HepG2 (cell line): ENCODE results near the gene B4GALT2. TPM values are rescaled to one million over a fixed set of nuclear protein-coding genes. Genes with fewer than 3 reads are reported as not detected.

ENCODE experiments used
- ARNTL ChIP-seq: sonication (generic); formaldehyde crosslinking; IDR thresholded peaks from 2 replicates; pipeline ENCODE4 v1.4.0; 2020; ENCODE audit warnings: mild to moderate bottlenecking, missing genetic modification reagents
- ATF4 ChIP-seq, 2 experiments: fragments of 450-650 bp in 1 of 2; sonication (generic) in 1 of 2; formaldehyde crosslinking; IDR thresholded peaks; 2 replicates each; pipeline versions ENCODE4 v1.5.0 to v1.8.0; 2020 to 2022; ENCODE audit warnings: mild to moderate bottlenecking in 1 of 2, missing genetic modification reagents in 1 of 2
- ATF6 ChIP-seq: sonication (generic); formaldehyde crosslinking; conservative IDR thresholded peaks from 2 replicates; pipeline ENCODE4 v1.4.0; 2020; ENCODE audit warnings: missing genetic modification reagents
- ATF7-NPFF ChIP-seq: sonication (generic); formaldehyde crosslinking; IDR thresholded peaks from 2 replicates; pipeline ENCODE4 v1.8.1; 2023; ENCODE audit warnings: mild to moderate bottlenecking, low read depth, missing genetic modification reagents, moderate library complexity
- CTCF ChIP-seq: sonication (generic); formaldehyde crosslinking; IDR thresholded peaks from 2 replicates; pipeline ENCODE4 v1.5.0; 2020; ENCODE audit warnings: mild to moderate bottlenecking, missing genetic modification reagents, moderate library complexity
- DPF2 ChIP-seq: sonication (generic); formaldehyde crosslinking; IDR thresholded peaks from 2 replicates; pipeline ENCODE4 v1.4.0; 2020; ENCODE audit warnings: mild to moderate bottlenecking, low read depth, missing genetic modification reagents, borderline replicate concordance
- GABPA ChIP-seq, 2 experiments: IDR thresholded peaks; 2 replicates each; pipeline ENCODE4 v1.6.1; 2011 to 2016; ENCODE audit warnings: low read depth in 2 of 2, low read length in 1 of 2, missing biosample characterization in 1 of 2, missing genetic modification characterization in 1 of 2
- GFI1 ChIP-seq: sonication (generic); formaldehyde crosslinking; IDR thresholded peaks from 2 replicates; pipeline ENCODE4 v1.5.0; 2020; ENCODE audit warnings: missing genetic modification reagents, mild to moderate bottlenecking, borderline replicate concordance
- HMGA1 ChIP-seq: sonication (generic); formaldehyde crosslinking; conservative IDR thresholded peaks from 2 replicates; pipeline ENCODE4 v1.4.0; 2020; ENCODE audit warnings: missing genetic modification reagents
- PHB2 ChIP-seq: fragments of 450-650 bp; IDR thresholded peaks from 2 replicates; pipeline ENCODE4 v1.6.1; 2018; ENCODE audit not compliant: partially characterized antibody
- RBFOX2 ChIP-seq: fragments of 200-400 bp; formaldehyde crosslinking; IDR thresholded peaks from 2 replicates; pipeline ENCODE4 v1.6.1; 2017; ENCODE audit warnings: low read depth, mild to moderate bottlenecking, low read length
- SIN3B ChIP-seq: fragments of 150-350 bp; IDR thresholded peaks from 2 replicates; pipeline ENCODE4 v1.6.1; 2014; ENCODE audit warnings: low read length
- TBP ChIP-seq: sonication (generic); formaldehyde crosslinking; IDR thresholded peaks from 2 replicates; pipeline ENCODE4 v1.5.0; 2020; ENCODE audit warnings: missing genetic modification reagents
- TEAD2 ChIP-seq: sonication (generic); formaldehyde crosslinking; IDR thresholded peaks from 2 replicates; pipeline ENCODE4 v1.9.0; 2021; ENCODE audit warnings: missing genetic modification reagents
- ZFAT ChIP-seq: sonication (generic); formaldehyde crosslinking; conservative IDR thresholded peaks from 2 replicates; pipeline ENCODE4 v1.8.1; 2023; ENCODE audit warnings: missing genetic modification reagents, inconsistent platforms
- ZFP1 ChIP-seq: IDR thresholded peaks from 2 replicates; pipeline ENCODE4 v1.6.1; 2016
- ZNF235 ChIP-seq: sonication (generic); formaldehyde crosslinking; IDR thresholded peaks from 2 replicates; pipeline ENCODE4 v1.8.1; 2023; ENCODE audit warnings: mild to moderate bottlenecking, missing genetic modification reagents, borderline replicate concordance
- ZNF331 ChIP-seq: sonication (generic); formaldehyde crosslinking; IDR thresholded peaks from 2 replicates; pipeline ENCODE4 v1.4.0; 2020; ENCODE audit warnings: missing genetic modification reagents
- ZNF33A ChIP-seq: sonication (generic); formaldehyde crosslinking; IDR thresholded peaks from 2 replicates; pipeline ENCODE4 v1.5.1; 2020; ENCODE audit warnings: missing genetic modification reagents, mild to moderate bottlenecking, moderate library complexity, borderline replicate concordance
- ZNF503 ChIP-seq: sonication (generic); formaldehyde crosslinking; IDR thresholded peaks from 2 replicates; pipeline ENCODE4 v1.4.0; 2020; ENCODE audit warnings: missing genetic modification reagents
- ZNF691 ChIP-seq: sonication (generic); formaldehyde crosslinking; IDR thresholded peaks from 2 replicates; pipeline ENCODE4 v1.4.0; 2020; ENCODE audit warnings: missing genetic modification reagents, low read depth, mild to moderate bottlenecking, borderline replicate concordance
- ZNF879 ChIP-seq: sonication (generic); formaldehyde crosslinking; IDR thresholded peaks from 2 replicates; pipeline ENCODE4 v1.8.1; 2023; ENCODE audit warnings: missing genetic modification reagents
- ZSCAN22 ChIP-seq: sonication (generic); formaldehyde crosslinking; IDR thresholded peaks from 2 replicates; pipeline ENCODE4 v1.4.0; 2020; ENCODE audit warnings: mild to moderate bottlenecking, missing genetic modification reagents
- polyA plus RNA-seq, 8 experiments: library from polyadenylated mRNA; depleted of rRNA in 3 of 8; stranded (reverse) in 7 of 8; unstranded in 1 of 8; fragments of >200 nt; fragmentation: Illumina TruSeq in 4 of 8; extraction: Trizol in 4 of 8; gene quantifications; 2 replicates each; pipeline versions ENCODE4 v1.2.1 to v1.2.3, GENCODE V29; 2011 to 2016; ENCODE audit warnings: low read depth in 4 of 8, missing spikeins in 1 of 8, mixed read lengths in 1 of 8; ENCODE audit not compliant: insufficient read depth in 1 of 8
- total RNA-seq, 5 experiments: library from RNA; depleted of rRNA; stranded (reverse); fragments of >200 nt; fragmentation: Illumina TruSeq; extraction: Trizol; gene quantifications; 2 replicates each; pipeline ENCODE4 v1.2.3, GENCODE V29; 2016; ENCODE audit warnings: low read depth in 1 of 5

Gene B4GALT2
- total and polyA plus RNA-seq, 2 of the 13 experiments (the other 11 are each of a cell fraction or from before 2014, with no cell fraction given) = 41.9 to 78.0 TPM

GRCh38 chr1:43990271-43991199 lies 11.5 kb downstream of the B4GALT2 start (continued):
- TF ChIP-seq DPF2 (CRISPR knock-in tag) (no peak), ZFAT (CRISPR knock-in tag) (no peak), ATF7-NPFF (no peak), ZNF331 (CRISPR knock-in tag) (no peak), ZNF503 (CRISPR knock-in tag) (no peak), ATF4 (CRISPR knock-in tag; IDR thresholded peaks at IDR 0.05) (no peak), ATF6 (no peak), TEAD2 (CRISPR knock-in tag) (no peak), ZNF33A (CRISPR knock-in tag) (no peak), RBFOX2 (no peak), ZSCAN22 (CRISPR knock-in tag) (peak; percentile 96), ZNF235 (CRISPR knock-in tag) (no peak), ZNF691 (no peak), SIN3B (no peak), TBP (CRISPR knock-in tag) (no peak), GFI1 (no peak), ZNF879 (CRISPR knock-in tag) (no peak), PHB2 (no peak), ARNTL (no peak), ZFP1 (CRISPR knock-in tag) (no peak), HMGA1 (no peak), CTCF (CRISPR knock-in tag) (peak; percentile 24; the same call in 1 of the 2 replicates), GABPA (IDR thresholded peaks at IDR 0.05; ENCODE audit: low read depth, low read length) (no peak), GABPA (CRISPR knock-in tag; IDR thresholded peaks at IDR 0.05; ENCODE audit: low read depth) (no peak)
